HG03135 (cell line): ENCODE data around the gene HYI.

ENCODE experiments used
- ATAC-seq: cut with Tn5 transposase; IDR thresholded peaks from one replicate; pipeline ENCODE4 v1.9.1; 2021; ENCODE audit warnings: mild to moderate bottlenecking, moderate library complexity; ENCODE audit not compliant: unreplicated experiment

The HYI gene

GRCh38 chr1:43444836-43445235 is 8.9 kb downstream of the HYI start:
- ATAC-seq, result no peak

- ATAC-seq, result no peak
These were observed 9.4 kb downstream of the HYI start for GRCh38 chr1:43444151-43444828.

DNA sequence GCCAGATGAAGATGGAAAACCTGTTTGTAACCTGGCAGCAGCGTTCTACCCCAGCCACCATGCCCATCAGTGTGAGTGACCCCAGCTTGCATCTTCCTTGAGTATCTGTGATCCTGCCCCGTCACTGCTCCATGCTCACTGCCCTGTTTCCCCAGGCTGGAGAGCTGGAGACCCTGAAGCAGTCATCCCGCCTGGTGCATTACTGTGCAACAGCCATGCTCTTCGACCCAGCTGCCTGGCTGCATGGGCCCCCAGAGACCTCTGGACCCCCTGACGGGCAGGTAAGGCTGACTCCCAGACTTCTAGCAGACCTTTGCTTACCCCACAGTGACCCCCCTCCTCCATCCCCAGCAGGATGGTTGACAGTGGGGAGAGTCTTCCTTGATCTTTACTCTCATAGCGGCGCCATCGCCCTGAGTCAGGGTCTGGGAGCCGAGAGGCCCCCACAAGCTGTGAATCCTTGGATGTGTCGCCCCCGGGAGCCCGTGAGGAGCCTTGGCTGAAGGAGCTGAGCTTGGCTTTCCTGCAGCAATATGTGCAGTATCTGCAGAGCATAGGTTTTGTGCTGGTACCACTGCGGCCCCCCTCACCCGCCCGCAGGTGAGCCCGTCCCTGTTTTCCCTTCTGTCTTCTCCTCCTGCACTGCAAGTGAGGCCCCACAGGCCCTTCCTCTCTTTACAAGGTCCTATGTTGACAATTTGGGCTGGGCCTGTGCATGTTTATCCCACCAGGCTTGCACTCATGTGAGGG is 10.4 kb downstream of the HYI start:
- no peak for ATAC-seq

GRCh38 chr1:43442756-43443155 is 11.0 kb downstream of the HYI start:
- no peak for ATAC-seq

- no peak for ATAC-seq
These were observed 11.7 kb downstream of the HYI start for GRCh38 chr1:43441894-43442637.

DNA sequence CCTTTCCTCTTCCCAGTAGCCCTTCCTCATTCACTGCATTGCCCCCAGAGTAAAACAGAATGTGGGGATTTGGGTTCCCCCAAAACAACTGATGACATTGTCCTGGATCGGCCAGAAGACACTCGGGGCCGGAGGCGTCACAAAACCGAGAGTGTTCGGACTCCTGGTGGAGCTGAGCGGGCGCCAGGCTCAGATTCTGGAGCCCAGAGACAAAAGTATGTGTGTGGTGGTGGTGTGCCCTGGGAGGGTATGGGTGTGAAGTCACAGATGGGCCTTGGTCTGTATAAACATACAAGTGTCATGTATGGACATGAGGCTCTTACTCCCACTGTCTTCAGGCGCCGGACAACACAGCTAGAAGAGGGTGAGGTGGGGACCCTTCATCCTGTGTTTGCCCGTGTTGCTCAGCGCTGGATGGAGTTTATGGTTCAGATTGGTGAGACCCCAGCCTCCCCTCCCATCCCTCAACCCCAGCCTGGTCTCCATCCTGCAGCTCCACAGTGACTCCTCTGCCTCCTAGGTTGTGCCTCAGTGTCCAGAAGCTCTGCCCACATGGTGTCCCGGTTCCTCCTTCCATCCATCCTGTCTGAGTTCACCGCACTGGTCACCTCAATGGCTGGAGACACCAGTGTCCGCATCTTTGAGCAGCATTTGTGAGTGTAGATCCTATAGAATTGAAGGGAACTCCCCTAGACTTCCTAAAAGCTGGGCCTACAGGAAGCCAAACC is 12.4 kb downstream of the HYI start:
- no peak for ATAC-seq

DNA sequence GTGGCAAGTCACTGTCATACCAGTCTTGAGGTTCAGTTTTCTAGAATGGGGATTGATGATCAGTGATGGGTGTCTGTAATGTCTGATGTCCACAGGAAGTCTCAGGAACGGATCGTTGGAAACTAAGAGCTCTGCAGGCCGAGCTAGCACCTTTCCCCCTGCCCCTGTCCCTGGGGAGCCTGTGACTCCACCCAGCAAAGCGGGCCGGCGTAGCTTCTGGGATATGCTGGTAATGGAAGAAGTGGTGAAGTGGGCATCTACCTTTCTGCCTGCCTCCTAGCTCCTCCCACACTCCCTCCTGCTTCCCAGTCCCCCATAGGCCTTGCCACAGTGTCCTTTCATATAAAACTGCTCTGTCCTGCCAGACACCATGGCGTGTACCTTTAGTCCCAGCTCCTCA is 13.4 kb downstream of the HYI start:
- ATAC-seq, result no peak

DNA sequence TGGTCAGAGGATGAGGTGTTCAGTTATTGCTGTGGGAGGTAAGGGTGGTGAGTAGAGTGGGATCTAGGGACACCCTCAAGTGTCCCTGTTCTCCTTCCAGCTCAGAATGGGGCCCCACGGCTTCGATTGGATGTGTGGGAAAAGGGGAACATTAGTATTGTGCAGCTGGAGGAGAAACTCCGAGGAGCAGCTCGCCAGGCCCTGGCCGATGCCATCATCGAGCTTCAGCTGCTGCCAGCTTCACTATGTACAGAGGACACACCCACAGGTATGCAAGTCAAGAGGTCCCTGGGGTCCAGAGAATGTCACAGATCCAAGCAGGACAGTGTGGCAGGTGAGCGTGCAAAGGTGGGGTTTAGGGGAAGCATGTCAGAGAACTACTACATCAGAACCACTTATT is 13.9 kb downstream of the HYI start:
- no peak for ATAC-seq

GRCh38 chr1:43438953-43439581 is 14.7 kb downstream of the HYI start:
- no peak for ATAC-seq

DNA sequence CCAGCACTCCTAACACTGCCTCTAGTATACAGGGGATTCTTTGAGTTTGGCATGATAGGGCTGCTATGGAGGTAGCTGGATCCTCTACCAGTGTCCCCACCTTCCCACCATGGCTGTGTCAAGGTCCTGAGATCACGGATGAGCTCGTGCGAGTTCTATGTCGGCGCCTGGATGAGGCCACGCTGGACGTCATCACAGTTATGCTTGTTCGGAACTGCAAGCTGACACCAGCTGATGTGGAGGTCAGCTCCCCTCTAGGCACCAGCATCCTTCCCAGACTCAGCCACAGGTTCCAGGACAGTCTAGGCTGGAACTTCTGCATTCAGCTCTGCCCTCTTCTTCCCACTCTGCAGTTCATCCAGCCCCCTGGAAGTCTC is 15.2 kb downstream of the HYI start:
- ATAC-seq, result no peak

DNA sequence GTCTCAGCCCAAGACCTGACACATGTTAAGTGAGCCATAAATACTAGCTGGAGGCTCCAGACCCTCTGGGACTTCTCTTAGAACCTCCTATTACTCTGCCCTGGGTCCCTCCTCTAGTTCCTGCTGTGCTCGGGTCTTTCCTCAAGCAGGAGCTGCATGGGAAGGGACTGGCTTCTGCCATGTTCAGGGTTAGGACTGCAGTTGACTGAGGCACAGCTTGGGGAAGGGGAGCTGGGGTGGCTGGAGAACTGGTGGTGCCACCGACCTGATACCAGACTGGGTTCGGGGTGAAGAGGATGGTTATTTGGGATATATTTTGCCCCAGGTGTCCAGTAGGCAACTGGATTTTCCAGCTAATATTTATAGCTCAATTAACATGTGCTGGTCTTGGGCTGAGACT is 15.7 kb downstream of the HYI start:
- no peak for ATAC-seq

DNA sequence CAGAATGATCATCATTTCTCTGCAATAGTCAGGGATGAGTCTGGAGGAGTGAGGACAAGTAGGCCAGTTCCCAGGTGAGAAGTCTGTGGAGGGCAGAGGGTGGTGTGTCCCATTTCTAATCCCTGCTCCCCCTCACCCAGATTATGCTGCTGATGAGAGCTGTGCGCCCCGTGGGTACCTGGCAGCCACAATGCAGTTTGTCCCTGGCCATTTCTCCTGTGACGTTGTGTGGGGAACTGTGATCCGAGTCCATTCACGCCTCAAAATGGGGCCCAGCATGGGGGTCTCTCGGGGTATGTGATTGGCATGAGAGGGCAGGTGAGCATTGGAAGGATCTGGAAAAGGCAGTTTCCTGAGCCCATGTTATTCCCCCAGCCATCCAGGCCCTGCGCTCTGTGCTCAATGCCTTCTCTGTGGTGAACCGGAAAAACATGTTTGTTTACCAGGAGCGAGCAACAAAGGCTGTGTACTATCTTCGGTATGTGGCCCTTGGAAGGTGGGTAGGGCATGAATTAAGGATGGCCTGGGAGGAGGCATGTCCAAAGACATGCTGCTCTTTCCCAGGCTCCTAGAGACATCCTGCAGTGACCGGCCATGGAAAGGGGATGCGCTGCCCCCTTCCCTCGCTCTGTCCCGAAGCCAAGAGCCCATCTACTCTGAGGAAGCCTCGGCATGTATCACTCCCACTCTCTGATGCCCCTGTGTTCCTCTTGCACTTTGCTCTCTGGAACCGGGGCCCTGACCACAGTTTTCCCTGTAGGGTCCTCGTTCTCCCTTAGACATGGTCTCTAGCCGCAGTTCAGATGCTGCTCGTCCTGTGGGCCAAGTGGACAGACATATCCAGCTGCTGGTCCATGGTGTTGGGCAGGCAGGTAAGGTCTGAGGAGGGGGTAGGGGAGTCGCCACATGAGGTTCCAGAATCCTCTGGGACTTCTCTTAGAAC is 16.4 kb downstream of the HYI start:
- ATAC-seq, result no peak

- no peak for ATAC-seq
These were observed 17.4 kb downstream of the HYI start for GRCh38 chr1:43436371-43436770.

DNA sequence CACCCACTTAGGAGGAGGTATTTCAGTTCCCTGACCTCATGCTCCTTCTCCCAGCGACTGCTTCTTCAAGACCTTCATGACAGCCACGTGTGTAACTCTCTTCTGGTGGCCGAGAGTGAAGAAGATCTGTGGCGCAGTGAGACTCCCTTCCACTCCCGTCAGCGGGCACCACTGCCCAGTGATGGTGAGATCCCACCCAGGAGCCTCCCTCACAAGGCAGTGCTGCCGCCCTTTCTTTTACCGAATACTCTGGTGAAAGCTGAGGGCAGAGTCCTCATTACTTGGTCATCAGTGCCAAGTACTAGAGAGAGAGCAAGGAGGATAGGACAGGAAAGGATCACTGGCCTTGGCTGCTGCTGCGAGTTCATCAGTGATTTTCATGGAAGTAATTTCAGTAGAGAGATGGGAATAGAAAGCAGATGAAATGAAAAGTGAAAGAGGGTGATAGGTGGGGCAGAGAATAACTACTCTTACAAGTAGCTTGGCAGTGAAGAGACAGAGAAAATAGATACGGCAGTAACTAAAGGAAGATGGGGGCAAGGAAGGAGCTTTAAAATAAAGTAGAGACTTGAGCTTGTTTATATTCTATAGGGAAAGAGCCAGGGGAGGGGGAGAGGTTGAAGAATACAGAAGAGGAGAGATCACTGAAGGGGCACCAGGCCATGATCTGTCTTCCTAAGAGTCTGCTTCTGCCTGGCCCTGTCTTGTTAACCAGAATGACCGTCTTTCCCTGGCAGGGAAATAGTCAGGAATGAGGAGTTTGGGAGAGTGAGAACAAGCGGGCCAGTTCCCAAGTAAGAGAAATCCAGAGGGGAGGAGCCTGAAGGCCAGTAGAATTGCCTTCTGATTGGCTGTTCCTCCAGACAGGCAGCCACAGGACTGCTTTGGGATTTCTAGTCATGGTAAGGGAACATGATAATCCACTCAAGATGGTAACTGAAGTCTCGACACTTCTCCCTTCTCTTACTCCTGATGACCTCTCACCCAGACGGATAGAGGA is 18.3 kb downstream of the HYI start:
- ATAC-seq, result no peak

GRCh38 chr1:43434256-43434655 is 19.5 kb downstream of the HYI start:
- ATAC-seq, result no peak

DNA sequence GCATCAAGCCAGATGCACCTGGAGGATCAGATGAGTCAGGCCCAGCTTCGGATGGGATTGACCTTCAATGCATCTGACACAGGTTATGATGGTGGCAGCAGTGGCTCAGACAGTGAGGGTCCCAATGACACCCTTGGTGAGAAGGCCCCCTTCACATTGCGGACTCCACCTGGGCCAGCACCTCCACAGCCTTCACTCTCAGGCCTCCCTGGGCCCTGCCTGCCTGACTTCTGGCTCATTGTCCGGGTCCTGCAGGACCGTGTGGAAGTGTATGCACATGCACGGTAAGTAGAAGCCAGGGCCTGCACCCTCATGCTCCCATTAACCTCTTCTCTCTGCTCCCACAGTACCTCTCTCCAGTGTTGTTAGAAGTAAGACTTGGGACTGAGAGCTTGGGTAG is 20.8 kb downstream of the HYI start:
- ATAC-seq, result no peak

GRCh38 chr1:43432171-43432860 is 21.4 kb downstream of the HYI start:
- ATAC-seq, result no peak

GRCh38 chr1:43431676-43432075 is 22.1 kb downstream of the HYI start:
- ATAC-seq, result no peak
